Nephron progenitor cell (in vitro differentiated cells): ENCODE results near the gene TGFBRAP1.

Experiments used
- DNase-seq: peaks from one replicate; pipeline ENCODE4 v3.0.0; 2021
- H3K27ac Mint-ChIP-seq: 2 replicates; pipeline ENCODE4 v1.8.0; 2021; ENCODE audit warnings: mild to moderate bottlenecking, moderate library complexity, mixed read lengths
- H3K27me3 Mint-ChIP-seq: 2 replicates; pipeline ENCODE4 v1.8.0; 2021; ENCODE audit warnings: mild to moderate bottlenecking, low read depth, mixed read lengths; ENCODE audit not compliant: poor library complexity
- H3K36me3 Mint-ChIP-seq: 2 replicates; pipeline ENCODE4 v1.8.0; 2021; ENCODE audit warnings: low read depth, mixed read lengths
- H3K4me1 Mint-ChIP-seq: 2 replicates; pipeline ENCODE4 v1.8.0; 2021; ENCODE audit warnings: mixed read lengths
- H3K4me3 Mint-ChIP-seq: 2 replicates; pipeline ENCODE4 v1.8.0; 2021; ENCODE audit warnings: mild to moderate bottlenecking, moderate library complexity, mixed read lengths
- H3K9me3 Mint-ChIP-seq: 2 replicates; pipeline ENCODE4 v1.8.0; 2021; ENCODE audit warnings: mild to moderate bottlenecking, moderate library complexity, mixed read lengths
- TF ChIP-seq, protein P1 (sequence below): fragments of 200-600 bp; sonication (generic); IDR thresholded peaks from 2 replicates; pipeline ENCODE4 v1.5.0; 2021; ENCODE audit warnings: antibody characterized with exemption

Gene TGFBRAP1

DNA sequence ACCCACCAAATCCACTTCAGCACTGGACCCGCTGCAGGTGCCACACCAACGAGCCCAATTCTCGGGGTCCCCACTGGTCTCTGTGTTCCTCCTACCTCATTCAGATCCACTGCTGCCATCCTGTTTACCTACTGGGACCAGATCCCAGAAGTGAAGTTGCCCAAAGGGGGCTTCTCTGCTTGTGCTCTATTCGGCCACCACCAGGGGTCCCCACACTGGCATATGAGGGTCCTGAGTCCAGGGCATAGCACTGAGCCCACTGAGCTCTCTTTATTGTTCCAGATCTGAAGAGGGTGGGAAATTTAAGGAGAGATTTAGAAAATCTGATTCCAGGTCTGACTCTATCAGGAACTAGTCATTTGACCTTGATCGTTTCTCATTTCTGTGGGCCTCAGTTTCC is 85.6 kb downstream of the TGFBRAP1 start:
- Mint-ChIP-seq H3K9me3 (peaks cover 4% of the 10 kb centered on the region), H3K36me3 (no peaks in the 10 kb centered on the region), H3K4me1 (peaks cover 32% of the 10 kb centered on the region), H3K27ac (no peak overlapping the region), H3K27me3 (peaks cover 10% of the 10 kb centered on the region), H3K4me3 (no peak overlapping the region)
- TF ChIP-seq, protein P1, sequence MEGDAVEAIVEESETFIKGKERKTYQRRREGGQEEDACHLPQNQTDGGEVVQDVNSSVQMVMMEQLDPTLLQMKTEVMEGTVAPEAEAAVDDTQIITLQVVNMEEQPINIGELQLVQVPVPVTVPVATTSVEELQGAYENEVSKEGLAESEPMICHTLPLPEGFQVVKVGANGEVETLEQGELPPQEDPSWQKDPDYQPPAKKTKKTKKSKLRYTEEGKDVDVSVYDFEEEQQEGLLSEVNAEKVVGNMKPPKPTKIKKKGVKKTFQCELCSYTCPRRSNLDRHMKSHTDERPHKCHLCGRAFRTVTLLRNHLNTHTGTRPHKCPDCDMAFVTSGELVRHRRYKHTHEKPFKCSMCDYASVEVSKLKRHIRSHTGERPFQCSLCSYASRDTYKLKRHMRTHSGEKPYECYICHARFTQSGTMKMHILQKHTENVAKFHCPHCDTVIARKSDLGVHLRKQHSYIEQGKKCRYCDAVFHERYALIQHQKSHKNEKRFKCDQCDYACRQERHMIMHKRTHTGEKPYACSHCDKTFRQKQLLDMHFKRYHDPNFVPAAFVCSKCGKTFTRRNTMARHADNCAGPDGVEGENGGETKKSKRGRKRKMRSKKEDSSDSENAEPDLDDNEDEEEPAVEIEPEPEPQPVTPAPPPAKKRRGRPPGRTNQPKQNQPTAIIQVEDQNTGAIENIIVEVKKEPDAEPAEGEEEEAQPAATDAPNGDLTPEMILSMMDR = peak; percentile 62
- DNase-seq = peak; percentile 64

DNA sequence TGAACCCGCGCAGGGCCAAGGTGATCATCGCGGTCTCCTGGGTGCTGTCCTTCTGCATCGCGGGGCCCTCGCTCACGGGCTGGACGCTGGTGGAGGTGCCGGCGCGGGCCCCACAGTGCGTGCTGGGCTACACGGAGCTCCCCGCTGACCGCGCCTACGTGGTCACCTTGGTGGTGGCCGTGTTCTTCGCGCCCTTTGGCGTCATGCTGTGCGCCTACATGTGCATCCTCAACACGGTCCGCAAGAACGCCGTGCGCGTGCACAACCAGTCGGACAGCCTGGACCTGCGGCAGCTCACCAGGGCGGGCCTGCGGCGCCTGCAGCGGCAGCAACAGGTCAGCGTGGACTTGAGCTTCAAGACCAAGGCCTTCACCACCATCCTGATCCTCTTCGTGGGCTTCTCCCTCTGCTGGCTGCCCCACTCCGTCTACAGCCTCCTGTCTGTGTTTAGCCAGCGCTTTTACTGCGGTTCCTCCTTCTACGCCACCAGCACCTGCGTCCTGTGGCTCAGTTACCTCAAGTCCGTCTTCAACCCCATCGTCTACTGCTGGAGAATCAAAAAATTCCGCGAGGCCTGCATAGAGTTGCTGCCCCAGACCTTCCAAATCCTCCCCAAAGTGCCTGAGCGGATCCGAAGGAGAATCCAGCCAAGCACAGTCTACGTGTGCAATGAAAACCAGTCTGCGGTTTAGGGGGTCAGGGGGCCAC is 87.1 kb downstream of the TGFBRAP1 start:
- Mint-ChIP-seq H3K4me1 (peaks cover 34% of the 10 kb centered on the region), H3K27ac (no peak overlapping the region), H3K27me3 (peaks cover 11% of the 10 kb centered on the region), H3K36me3 (no peaks in the 10 kb centered on the region), H3K4me3 (no peak overlapping the region), H3K9me3 (no peaks in the 10 kb centered on the region)
- DNase-seq = no peak
- TF ChIP-seq, protein P1 = no peak

DNA sequence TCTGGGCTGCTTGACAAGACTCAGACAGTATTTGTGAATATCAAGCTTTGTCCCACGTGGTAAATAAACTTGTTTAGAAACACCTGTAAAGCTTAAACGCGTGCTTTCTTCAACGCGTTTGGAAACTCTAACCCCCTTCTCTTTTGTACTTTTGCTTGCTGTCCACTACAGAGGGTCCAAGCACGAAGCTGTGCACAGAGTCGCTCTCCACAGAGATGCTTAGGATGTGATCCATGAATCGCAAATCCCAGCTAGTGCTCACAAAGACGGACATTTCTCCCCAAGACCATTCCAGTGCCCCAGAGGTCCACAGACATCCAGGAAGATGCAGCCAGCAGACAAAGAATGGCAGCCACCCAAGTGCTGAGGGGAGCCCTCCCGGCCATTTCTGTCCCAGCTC is 88.1 kb downstream of the TGFBRAP1 start, which contains the start of gene GPR45:
GPR45 (plus strand) TSS at position 301 of the 400 bp plus-strand sequence. CDS start 116 bp downstream, outside the sequence.
- no peaks in the 10 kb centered on the region for H3K36me3 Mint-ChIP-seq
- no peak within 1 kb of the TSS for H3K27ac Mint-ChIP-seq
- no peak within 1 kb of the TSS for H3K4me3 Mint-ChIP-seq
- no peak for DNase-seq
- TF ChIP-seq, protein P1 = no peak
- H3K27me3 Mint-ChIP-seq = peaks cover 11% of the 10 kb centered on the region
- H3K9me3 Mint-ChIP-seq = no peaks in the 10 kb centered on the region
- peaks cover 38% of the 10 kb centered on the region for H3K4me1 Mint-ChIP-seq

DNA sequence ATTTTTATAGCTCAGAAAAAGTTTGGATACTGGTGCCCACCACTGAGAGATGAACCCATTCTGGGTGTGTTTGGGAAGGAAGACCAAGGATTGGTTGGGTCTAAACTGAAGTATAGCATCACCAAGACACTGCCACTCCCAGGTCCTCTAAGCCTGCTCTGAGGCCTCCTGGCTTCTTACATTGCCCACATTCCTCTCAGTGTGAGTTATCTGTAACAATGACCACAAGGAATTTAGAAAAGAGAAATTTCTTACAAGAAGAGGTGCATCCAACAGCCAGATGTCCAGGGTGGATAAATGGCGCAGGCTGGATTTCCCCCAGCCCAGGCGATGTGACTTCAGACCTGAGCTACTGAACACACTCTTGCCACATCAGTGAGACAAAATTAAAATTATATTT is 89.6 kb downstream of the TGFBRAP1 start:
- no peaks in the 10 kb centered on the region for H3K9me3 Mint-ChIP-seq
- no peak overlapping the region for H3K4me3 Mint-ChIP-seq
- H3K27ac Mint-ChIP-seq = no peak overlapping the region
- H3K36me3 Mint-ChIP-seq = no peaks in the 10 kb centered on the region
- H3K27me3 Mint-ChIP-seq = peaks cover 16% of the 10 kb centered on the region
- TF ChIP-seq, protein P1 = no peak
- peaks cover 33% of the 10 kb centered on the region for H3K4me1 Mint-ChIP-seq
- no peak for DNase-seq

DNA sequence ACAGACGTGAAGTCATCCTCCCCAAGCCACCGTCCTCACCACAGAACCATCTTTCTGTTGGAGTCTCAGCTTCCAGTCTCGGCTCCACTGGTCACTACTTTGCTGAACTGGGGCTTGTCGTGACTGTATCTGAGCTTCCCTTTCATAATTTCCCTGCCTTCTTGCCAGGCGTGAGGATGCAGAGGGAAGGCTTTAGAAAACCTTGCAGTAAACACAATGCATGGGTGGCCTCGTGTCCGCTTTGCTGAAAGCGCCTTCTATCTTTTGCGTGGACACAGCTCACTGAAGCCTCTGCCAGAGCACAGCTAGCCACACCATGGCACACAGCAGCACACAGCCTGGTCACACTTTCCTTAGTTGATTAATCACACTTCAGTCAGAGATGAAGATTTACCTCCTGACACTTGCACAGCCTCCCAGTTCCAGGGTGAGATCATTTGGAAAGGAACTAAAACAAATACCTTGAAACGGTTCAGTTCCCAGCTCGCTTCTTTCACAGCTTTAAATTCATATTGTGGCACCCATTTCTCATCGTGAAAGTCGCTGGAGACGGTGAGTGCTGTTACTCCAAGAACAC is 90.8 kb downstream of the TGFBRAP1 start:
- H3K4me1 Mint-ChIP-seq = peaks cover 24% of the 10 kb centered on the region
- no peaks in the 10 kb centered on the region for H3K36me3 Mint-ChIP-seq
- H3K27ac Mint-ChIP-seq = no peak overlapping the region
- TF ChIP-seq, protein P1 = no peak
- no peak for DNase-seq
- no peaks in the 10 kb centered on the region for H3K9me3 Mint-ChIP-seq
- peaks cover 16% of the 10 kb centered on the region for H3K27me3 Mint-ChIP-seq
- no peak overlapping the region for H3K4me3 Mint-ChIP-seq
